KG1 (cell line): ENCODE results near the gene VWA5A.

Source experiments
- DNase-seq: peaks from one replicate; lab custom pipeline; 2025; lab: John Stamatoyannopoulos, UW

VWA5A gene

GRCh38 chr11:124170801-124171586 is 55.7 kb downstream of the VWA5A start:
- DNase-seq: no peak

DNA sequence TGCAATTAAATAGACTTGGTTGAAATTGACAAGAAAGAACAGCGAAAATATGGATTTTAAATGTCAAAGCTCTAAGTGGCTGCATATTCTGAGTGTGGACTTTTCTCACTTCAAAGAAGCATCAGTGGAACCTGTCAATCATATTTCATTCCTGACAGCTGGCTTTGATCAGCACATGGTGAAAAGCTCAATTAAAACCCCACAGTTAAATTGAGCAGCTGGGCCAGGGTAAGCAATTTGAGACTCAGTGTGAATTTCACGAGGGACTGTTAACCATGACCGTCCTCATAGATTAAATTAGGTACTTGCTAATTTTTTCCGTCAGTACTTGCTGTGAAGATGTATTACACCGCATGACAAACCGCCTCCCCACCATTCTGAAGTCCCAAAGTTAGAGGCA is 56.9 kb downstream of the VWA5A start:
- DNase-seq: no peak

- DNase-seq: no peak
These were observed 57.3 kb downstream of the VWA5A start for GRCh38 chr11:124172599-124172998.

DNA sequence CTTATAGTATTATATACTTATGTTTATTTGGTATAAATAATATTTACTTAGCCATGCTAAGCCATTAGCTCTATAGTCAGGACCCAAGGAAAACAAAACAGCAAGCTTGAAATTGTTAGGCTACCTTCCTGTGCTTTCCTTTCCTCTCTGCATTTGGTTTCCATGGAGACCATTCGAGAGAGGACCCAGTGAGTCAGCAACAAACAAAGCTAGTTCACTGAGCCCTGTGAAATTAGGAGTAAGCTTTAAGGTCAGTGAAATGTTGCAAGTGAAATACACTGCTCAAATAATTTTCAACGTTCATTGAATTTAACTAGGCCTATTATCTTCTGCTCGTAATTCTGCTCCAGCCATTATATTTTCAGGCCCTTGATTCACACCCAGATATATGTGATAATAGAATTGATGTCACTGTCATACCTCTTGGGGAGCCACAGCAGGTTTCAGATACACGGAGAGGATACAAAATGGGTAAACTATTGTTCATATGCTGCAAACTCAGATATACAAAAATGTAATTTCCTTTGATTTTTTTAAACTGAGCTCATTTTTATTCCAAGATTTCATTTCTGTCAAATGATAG is 58.8 kb downstream of the VWA5A start:
- DNase-seq: peak; percentile 1

GRCh38 chr11:124176925-124177715 is 61.9 kb downstream of the VWA5A start:
- no peak for DNase-seq

GRCh38 chr11:124179310-124179709 is 64.1 kb downstream of the VWA5A start:
- no peak for DNase-seq

- DNase-seq: no peak
These were observed 67.8 kb downstream of the VWA5A start, which contains the start of gene OR10D3 for GRCh38 chr11:124183068-124183467. Gene OR10D3, plus strand, starts transcription at chr11:124183345. Its CDS starts 1,925 bp downstream, at chr11:124185270.

DNA sequence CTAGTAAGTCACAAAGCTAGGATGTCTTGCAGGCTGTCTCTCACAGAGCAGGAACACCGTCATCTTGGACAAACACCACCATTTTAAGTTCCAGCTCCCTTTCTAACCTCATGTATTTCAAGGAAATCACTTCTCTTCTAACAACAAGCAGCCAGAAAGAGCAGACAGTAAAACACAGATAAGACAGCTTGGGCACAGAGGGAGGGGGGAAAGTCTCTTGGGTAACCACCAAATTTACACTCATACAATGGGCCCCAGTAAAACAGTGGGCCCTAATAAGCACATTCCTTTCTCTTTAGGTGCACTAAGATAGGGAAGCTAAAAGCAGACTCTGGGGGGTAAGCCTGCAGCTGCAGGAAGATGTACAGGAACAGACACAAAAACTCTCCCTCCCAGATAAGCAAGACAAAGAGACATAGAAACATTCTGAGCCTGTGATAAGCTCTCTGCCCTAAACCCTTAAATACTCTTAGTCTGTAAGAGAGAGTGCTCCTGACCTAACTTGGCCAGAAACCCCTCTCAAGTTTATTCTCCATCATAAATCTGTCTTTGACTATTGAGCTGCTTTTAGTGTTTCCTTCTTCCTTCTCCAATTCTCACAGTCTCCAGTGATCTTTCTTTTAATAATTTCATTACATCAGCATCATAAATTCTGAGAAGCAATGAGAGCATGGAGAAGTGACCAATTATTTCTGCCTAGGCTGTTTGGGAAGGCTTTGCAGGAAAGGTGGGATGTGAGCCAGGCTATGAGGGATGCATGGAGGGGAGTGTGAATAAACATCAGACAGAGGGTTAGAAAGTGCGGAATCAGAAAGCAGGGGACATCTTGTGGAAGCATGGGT is 75.3 kb downstream of the VWA5A start:
- no peak for DNase-seq

DNA sequence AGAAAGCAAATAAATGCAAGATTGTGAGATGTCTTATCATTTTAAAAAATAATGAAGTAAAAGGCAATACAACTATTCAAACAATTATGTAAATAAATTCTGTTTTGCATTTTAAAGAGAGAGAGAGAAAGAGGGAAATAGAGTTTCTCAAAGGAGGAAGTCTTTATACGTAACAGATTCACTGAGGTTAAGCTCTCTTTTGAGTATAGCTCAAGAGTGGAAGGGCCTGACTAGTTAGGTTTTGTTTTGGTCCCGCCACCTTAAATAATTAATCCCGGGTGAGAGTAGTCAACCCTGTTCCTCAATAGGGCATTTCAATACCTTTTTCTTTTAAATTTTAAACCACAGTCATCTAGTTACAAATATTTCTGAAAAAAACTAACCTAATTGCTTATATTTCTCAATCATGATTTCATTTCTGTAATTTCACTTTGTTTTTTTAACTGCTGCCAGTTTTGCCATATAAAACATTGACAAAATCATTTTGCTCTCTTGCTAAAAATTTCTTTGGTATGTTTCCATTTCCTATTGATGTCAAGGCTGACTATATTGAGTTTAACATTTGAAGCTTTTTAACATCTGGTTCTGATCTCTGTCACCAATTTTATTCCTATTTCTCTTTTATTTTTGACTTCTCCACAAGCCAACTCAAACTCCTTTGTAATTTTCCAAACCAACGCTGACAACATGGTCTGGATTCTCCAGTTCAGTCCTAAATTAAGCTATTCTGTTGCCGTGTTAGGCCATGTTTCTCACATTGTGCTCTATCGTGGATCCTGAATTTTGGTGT is 78.2 kb downstream of the VWA5A start:
- DNase-seq: peak; percentile 5

GRCh38 chr11:124194293-124195188 is 79.3 kb downstream of the VWA5A start:
- no peak for DNase-seq

DNA sequence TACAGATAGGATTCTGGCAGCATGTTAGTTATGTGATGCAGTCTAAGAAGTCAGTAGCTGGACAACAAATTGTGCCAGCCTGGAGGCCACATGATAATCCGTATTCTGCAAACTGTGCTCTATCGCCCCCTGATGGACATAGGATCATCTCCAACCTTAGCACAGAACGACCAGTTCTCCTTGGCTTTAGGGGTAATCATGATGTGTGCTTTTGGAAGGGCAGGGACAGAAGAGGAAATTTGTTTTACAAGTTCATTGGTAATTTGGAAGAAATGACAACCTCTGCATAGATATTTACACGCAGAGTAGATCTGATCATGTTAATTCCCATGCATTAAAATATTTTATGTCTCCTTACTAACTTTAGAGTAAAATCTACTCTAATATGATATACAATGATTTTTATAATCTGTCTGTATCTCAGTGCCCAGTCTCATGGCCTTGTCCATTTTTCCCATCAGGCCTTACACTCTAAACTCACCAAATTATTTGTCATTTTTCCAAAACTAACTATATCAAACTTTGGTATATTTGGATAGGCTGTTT is 80.0 kb downstream of the VWA5A start:
- DNase-seq: peak; percentile 75
